Fibroblast of lung (primary cell): ENCODE results near the gene LARP4B. TPM values are rescaled to one million over a fixed set of nuclear protein-coding genes. Genes with fewer than 3 reads are reported as not detected.
A peak's percentile ranks its signal among the peaks of the same experiment; 100 is the strongest.

Experiments used
- DNase-seq, 2 donors: peaks; one replicate each; pipeline versions ENCODE4 v3.0.0 to v3.0.0-alpha.2; 2010; ENCODE audit warnings: low read depth in 2 of 2
- H2AFZ ChIP-seq: 2 replicates; pipeline ENCODE4 v1.5.1; 2012; ENCODE audit warnings: low read length, control low read depth, inconsistent platforms
- H3K27ac ChIP-seq: 2 replicates; pipeline ENCODE4 v1.5.1; 2011; ENCODE audit warnings: low read length, control low read depth; ENCODE audit not compliant: insufficient read depth
- H3K27me3 ChIP-seq: 2 replicates; pipeline ENCODE4 v1.5.1; 2011; ENCODE audit warnings: mild to moderate bottlenecking, low read length; ENCODE audit not compliant: control insufficient read depth, insufficient read depth
- H3K36me3 ChIP-seq: 2 replicates; pipeline ENCODE4 v1.5.1; 2011; ENCODE audit warnings: low read length; ENCODE audit not compliant: control insufficient read depth, insufficient read depth
- H3K4me1 ChIP-seq: 2 replicates; pipeline ENCODE4 v1.5.1; 2011; ENCODE audit warnings: low read length; ENCODE audit not compliant: control insufficient read depth, insufficient read depth; ENCODE audit errors: extremely low read depth
- H3K4me2 ChIP-seq: 2 replicates; pipeline ENCODE4 v1.5.1; 2011; ENCODE audit warnings: low read length, control low read depth; ENCODE audit not compliant: insufficient read depth; ENCODE audit errors: extremely low read depth
- H3K4me3 ChIP-seq, 4 experiments: fragments of 200-600 bp in 1 of 4; sonication (generic) in 1 of 4; replicated peaks in 1 of 4; 2 replicates each; pipeline ENCODE4 v1.5.1; 2011 to 2016; ENCODE audit warnings: low read length in 4 of 4, low read depth in 3 of 4, mild to moderate bottlenecking in 3 of 4, control low read depth in 2 of 4, inconsistent platforms in 1 of 4, mixed read lengths in 1 of 4; ENCODE audit not compliant: insufficient read depth in 1 of 4; ENCODE audit errors: control extremely low read depth in 1 of 4
- H3K79me2 ChIP-seq: 2 replicates; pipeline ENCODE4 v1.5.1; 2012; ENCODE audit warnings: mild to moderate bottlenecking, low read length, inconsistent platforms; ENCODE audit not compliant: control insufficient read depth, insufficient read depth
- H3K9ac ChIP-seq: 2 replicates; pipeline ENCODE4 v1.5.1; 2011; ENCODE audit warnings: mild to moderate bottlenecking, low read length, control low read depth; ENCODE audit not compliant: insufficient read depth
- H3K9me3 ChIP-seq: 2 replicates; pipeline ENCODE4 v1.5.1; 2012; ENCODE audit warnings: low read depth, low read length; ENCODE audit not compliant: control insufficient read depth, insufficient read depth
- H4K20me1 ChIP-seq: 2 replicates; pipeline ENCODE4 v1.5.1; 2011; ENCODE audit warnings: low read length; ENCODE audit not compliant: control insufficient read depth, insufficient read depth; ENCODE audit errors: extremely low read depth
- EZH2 ChIP-seq: IDR thresholded peaks from 2 replicates; pipeline ENCODE4 v1.5.1; 2012; ENCODE audit warnings: low read length, control low read depth, mild to moderate bottlenecking; ENCODE audit errors: missing control alignments
- polyA plus RNA-seq, 2 donors: library from polyadenylated mRNA; depleted of rRNA in 1 of 2; stranded (reverse) in 1 of 2; unstranded in 1 of 2; fragments of >200 nt; gene quantifications; 2 replicates each; pipeline ENCODE4 v1.2.1, GENCODE V29; 2011 to 2012; ENCODE audit warnings: missing spikeins in 1 of 2
- total RNA-seq: library from RNA; depleted of rRNA; stranded (reverse); fragments of >200 nt; gene quantifications from 2 replicates; pipeline ENCODE4 v1.2.1, GENCODE V29; 2014
- TF ChIP-seq, protein P1 (sequence below), 2 donors: IDR thresholded peaks in 1 of 2; conservative IDR thresholded peaks in 1 of 2; 1 replicate in 1 of 2; 2 replicates in 1 of 2; pipeline ENCODE4 v1.5.1; 2011 to 2012; ENCODE audit warnings: low read length in 2 of 2, control low read depth in 1 of 2, inconsistent platforms in 1 of 2, low read depth in 1 of 2, mild to moderate bottlenecking in 1 of 2

The LARP4B gene
- total and polyA plus RNA-seq, 2 donors (not counting 1 experiment from before 2014, with no cell fraction given): 25.4 to 38.6 TPM

DNA sequence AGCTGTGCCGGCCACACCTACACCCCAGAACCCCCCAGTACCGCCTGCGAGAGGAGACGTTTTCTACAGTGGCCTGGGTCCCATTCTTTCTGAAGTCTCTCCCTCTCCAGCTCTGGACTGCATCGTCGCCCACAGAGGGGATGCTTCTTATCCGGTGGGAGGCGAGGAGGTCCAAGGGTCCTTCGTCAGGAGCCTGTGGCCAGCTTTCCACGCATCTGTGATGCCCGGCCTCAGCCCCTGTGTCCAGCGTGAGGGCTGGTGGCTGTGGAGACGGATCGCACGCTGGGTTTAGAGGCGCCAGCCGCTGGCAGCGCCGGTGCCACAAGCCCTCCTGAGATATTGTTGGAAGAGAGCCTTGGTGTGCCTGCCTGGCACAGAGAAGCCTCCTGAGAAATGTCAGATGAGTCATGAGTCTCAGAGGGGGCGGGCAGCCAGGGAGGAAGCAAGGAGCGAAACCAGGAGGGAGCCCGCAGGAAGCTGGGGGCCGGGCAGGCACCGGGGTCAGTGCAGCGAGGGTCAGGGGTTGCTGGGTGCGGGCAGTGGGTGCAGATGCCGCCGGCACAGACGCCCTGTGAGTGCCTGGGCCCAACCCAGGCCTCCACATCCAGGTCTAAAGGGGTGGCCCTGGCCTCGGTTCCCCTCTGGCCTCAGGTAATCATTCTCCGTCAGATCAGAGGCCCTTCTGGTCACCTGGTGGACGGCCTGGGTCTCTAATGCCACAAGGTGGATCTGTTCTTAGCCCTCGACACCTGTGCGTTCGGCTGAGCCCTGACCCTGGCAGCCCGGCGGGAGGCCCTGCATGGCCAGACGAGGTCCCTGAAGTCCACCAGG, 156.0 kb downstream of the LARP4B start:
- DNase-seq: peak in 1 of 2 donors; percentile 51
- Histone ChIP-seq H3K9ac (no peak overlapping the region), H3K9me3 (no peaks in the 10 kb centered on the region), H3K4me2 (no peak overlapping the region), H3K27ac (no peak overlapping the region), H2AFZ (no peak overlapping the region), H4K20me1 (no peaks in the 10 kb centered on the region), H3K36me3 (no peaks in the 10 kb centered on the region), H3K4me1 (no peaks in the 10 kb centered on the region), H3K79me2 (no peaks in the 10 kb centered on the region), H3K27me3 (no peaks in the 10 kb centered on the region), H3K4me3 (no peak overlapping the region)
- TF ChIP-seq EZH2: no peak
- TF ChIP-seq, protein P1, sequence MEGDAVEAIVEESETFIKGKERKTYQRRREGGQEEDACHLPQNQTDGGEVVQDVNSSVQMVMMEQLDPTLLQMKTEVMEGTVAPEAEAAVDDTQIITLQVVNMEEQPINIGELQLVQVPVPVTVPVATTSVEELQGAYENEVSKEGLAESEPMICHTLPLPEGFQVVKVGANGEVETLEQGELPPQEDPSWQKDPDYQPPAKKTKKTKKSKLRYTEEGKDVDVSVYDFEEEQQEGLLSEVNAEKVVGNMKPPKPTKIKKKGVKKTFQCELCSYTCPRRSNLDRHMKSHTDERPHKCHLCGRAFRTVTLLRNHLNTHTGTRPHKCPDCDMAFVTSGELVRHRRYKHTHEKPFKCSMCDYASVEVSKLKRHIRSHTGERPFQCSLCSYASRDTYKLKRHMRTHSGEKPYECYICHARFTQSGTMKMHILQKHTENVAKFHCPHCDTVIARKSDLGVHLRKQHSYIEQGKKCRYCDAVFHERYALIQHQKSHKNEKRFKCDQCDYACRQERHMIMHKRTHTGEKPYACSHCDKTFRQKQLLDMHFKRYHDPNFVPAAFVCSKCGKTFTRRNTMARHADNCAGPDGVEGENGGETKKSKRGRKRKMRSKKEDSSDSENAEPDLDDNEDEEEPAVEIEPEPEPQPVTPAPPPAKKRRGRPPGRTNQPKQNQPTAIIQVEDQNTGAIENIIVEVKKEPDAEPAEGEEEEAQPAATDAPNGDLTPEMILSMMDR (conservative IDR thresholded peaks at IDR 0.05 in 1 of 2, IDR thresholded peaks at IDR 0.05 in 1 of 2; ENCODE audit: low read depth in 1 of 2, low read length in 2 of 2): no peak

DNA sequence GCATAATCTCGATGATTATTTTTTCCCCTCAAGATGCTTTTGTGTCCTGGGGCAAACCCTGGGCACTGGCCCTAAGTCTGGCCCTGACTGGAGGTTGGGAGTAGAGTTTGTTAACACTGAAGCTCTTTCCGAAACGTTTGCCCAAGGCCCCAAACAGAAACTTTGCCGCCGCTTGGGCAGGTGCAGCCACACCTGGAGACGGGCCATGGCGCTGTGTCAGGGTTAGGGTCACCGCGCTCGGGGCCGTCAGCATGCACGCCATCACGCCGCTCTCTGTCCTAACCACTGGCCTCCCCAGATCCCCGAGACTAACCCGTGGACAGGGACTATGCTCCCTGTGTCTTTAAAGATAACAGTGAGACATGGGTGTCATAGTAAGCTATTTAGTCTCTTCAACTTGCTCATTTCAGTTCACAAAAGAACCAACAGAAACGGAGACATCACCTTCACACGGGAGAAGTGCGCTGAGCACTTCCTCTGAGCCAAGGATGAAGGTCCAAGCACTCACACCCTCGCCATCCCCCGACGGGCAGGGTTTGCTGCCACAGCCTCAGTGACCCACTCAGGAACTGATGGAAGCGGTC, 156.8 kb downstream of the LARP4B start:
- Histone ChIP-seq H4K20me1 (no peaks in the 10 kb centered on the region), H2AFZ (no peak overlapping the region)
- DNase-seq: no peak

DNA sequence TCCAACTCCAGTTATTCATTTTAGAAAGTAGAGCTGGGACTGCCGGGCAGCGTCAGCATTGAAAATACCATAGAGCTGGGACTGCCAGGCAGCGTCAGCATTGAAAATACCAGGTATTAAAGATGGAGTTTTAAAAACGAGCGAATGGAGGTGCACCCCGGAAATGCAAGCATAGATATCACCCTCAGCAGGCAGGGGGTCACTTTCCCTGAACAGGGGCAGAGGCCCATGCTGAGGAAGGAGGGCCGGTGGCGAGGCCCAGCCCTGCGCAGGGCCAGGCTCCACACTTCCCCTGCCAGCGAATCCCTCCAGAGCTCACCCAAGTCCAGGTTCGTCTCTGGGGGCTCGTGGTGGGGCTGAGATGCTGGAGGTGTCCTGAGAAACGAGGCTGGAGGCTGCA, 157.3 kb downstream of the LARP4B start:
- no peak for DNase-seq
- Histone ChIP-seq H3K27ac (no peak overlapping the region), H3K79me2 (no peaks in the 10 kb centered on the region), H3K4me2 (no peak overlapping the region), H3K4me1 (no peaks in the 10 kb centered on the region), H3K9me3 (no peaks in the 10 kb centered on the region), H3K9ac (no peak overlapping the region), H4K20me1 (no peaks in the 10 kb centered on the region), H2AFZ (no peak overlapping the region), H3K36me3 (no peaks in the 10 kb centered on the region), H3K27me3 (no peaks in the 10 kb centered on the region), H3K4me3 (no peak overlapping the region)
- TF ChIP-seq, protein P1 (conservative IDR thresholded peaks at IDR 0.05 in 1 of 2, IDR thresholded peaks at IDR 0.05 in 1 of 2; ENCODE audit: low read depth in 1 of 2, low read length in 2 of 2): no peak
- TF ChIP-seq EZH2: no peak

More for the DNA sequence above, 156.8 kb downstream of the LARP4B start:
- H3K79me2 ChIP-seq: no peaks in the 10 kb centered on the region
- H3K36me3 ChIP-seq: no peaks in the 10 kb centered on the region
- H3K27ac ChIP-seq: no peak overlapping the region
- H3K4me1 ChIP-seq: no peaks in the 10 kb centered on the region
- H3K4me3 ChIP-seq: no peak overlapping the region
- TF ChIP-seq, protein P1 (conservative IDR thresholded peaks at IDR 0.05 in 1 of 2, IDR thresholded peaks at IDR 0.05 in 1 of 2; ENCODE audit: low read depth in 1 of 2, low read length in 2 of 2): no peak
- TF ChIP-seq EZH2: no peak
- H3K27me3 ChIP-seq: no peaks in the 10 kb centered on the region
- H3K9me3 ChIP-seq: no peaks in the 10 kb centered on the region
- no peak overlapping the region for H3K4me2 ChIP-seq
- H3K9ac ChIP-seq: no peak overlapping the region
